Hepatocyte (in vitro differentiated cells): ENCODE results near the gene STAT4.

Experiments used
- EZH2 ChIP-seq: fragments of 200-600 bp; sonication (generic); IDR thresholded peaks from 2 replicates; pipeline ENCODE4 v1.6.1; 2016; ENCODE audit warnings: antibody characterized with exemption, mild to moderate bottlenecking, borderline replicate concordance
- EZH2phosphoT487 ChIP-seq: fragments of 200-600 bp; sonication (generic); IDR thresholded peaks from one replicate; pipeline ENCODE4 v1.6.1; 2018; ENCODE audit warnings: antibody characterized with exemption, mild to moderate bottlenecking, low read depth, moderate library complexity; ENCODE audit not compliant: unreplicated experiment, severe bottlenecking
- TF ChIP-seq, protein P1 (sequence below): fragments of 200-600 bp; sonication (generic); IDR thresholded peaks from 2 replicates; pipeline ENCODE4 v1.5.1; 2016; ENCODE audit warnings: antibody characterized with exemption, mild to moderate bottlenecking; ENCODE audit not compliant: poor library complexity

DNA sequence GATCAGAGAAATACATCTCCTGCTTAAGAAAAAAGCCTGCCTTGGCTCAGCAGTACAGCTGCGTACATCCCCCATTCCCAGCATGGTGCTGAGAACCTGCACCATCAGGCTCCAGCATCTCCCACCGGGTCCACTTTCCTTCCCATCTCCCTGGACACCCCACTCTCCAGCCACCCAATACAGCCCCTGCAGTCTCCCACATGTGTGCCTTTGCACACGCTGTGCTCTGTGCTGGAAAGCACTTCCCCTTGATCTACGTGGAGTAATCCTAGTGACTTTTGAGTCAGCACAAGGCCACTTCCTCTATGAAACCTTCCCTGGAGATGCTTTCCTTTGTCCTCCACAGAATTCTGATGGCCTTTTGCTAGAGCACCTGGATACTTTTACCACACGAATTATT is 153.8 kb downstream of the STAT4 start:
- TF ChIP-seq EZH2phosphoT487: no peak
- TF ChIP-seq, protein P1, sequence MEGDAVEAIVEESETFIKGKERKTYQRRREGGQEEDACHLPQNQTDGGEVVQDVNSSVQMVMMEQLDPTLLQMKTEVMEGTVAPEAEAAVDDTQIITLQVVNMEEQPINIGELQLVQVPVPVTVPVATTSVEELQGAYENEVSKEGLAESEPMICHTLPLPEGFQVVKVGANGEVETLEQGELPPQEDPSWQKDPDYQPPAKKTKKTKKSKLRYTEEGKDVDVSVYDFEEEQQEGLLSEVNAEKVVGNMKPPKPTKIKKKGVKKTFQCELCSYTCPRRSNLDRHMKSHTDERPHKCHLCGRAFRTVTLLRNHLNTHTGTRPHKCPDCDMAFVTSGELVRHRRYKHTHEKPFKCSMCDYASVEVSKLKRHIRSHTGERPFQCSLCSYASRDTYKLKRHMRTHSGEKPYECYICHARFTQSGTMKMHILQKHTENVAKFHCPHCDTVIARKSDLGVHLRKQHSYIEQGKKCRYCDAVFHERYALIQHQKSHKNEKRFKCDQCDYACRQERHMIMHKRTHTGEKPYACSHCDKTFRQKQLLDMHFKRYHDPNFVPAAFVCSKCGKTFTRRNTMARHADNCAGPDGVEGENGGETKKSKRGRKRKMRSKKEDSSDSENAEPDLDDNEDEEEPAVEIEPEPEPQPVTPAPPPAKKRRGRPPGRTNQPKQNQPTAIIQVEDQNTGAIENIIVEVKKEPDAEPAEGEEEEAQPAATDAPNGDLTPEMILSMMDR: no peak
- TF ChIP-seq EZH2: no peak
